SKM-1 (cell line): ENCODE data around the gene PDGFC.

Source experiments
- DNase-seq: peaks from one replicate; lab custom pipeline; 2025; ENCODE audit not compliant: unreplicated experiment; lab: John Stamatoyannopoulos, UW

PDGFC gene

GRCh38 chr4:156971676-156972378 lies at the start of gene PDGFC:
Gene PDGFC (minus strand): TSS chr4:156971799. CDS start chr4:156970903, 896 bp downstream.
- peak; percentile 61 for DNase-seq

- no peak for DNase-seq
Observed at GRCh38 chr4:157020882-157021281, 49.3 kb upstream of the PDGFC start.

GRCh38 chr4:157018920-157019490 lies 47.4 kb upstream of the PDGFC start:
- no peak for DNase-seq

GRCh38 chr4:157014621-157015591 lies 43.3 kb upstream of the PDGFC start:
- DNase-seq: no peak

- no peak for DNase-seq
Observed at GRCh38 chr4:157013656-157014055, 42.1 kb upstream of the PDGFC start.

- DNase-seq: no peak
Observed at GRCh38 chr4:157012781-157013180, 41.2 kb upstream of the PDGFC start.

GRCh38 chr4:157012296-157012695 lies 40.7 kb upstream of the PDGFC start:
- DNase-seq: no peak

- no peak for DNase-seq
Observed at GRCh38 chr4:157010630-157011029, 39.0 kb upstream of the PDGFC start.

GRCh38 chr4:157005831-157006230 lies 34.2 kb upstream of the PDGFC start:
- no peak for DNase-seq

GRCh38 chr4:157005193-157005592 lies 33.6 kb upstream of the PDGFC start:
- no peak for DNase-seq

GRCh38 chr4:157004279-157005161 lies 32.9 kb upstream of the PDGFC start:
- DNase-seq: no peak

GRCh38 chr4:156999175-156999517 lies 27.5 kb upstream of the PDGFC start:
- DNase-seq: no peak

GRCh38 chr4:156998500-156999174 lies 27.0 kb upstream of the PDGFC start:
- no peak for DNase-seq

GRCh38 chr4:156992943-156993342 lies 21.3 kb upstream of the PDGFC start:
- no peak for DNase-seq

- no peak for DNase-seq
Observed at GRCh38 chr4:156991161-156991560, 19.6 kb upstream of the PDGFC start.

- DNase-seq: no peak
Observed at GRCh38 chr4:156983366-156983765, 11.8 kb upstream of the PDGFC start.

GRCh38 chr4:156981262-156981769 lies 9.7 kb upstream of the PDGFC start:
- no peak for DNase-seq

- no peak for DNase-seq
Observed at GRCh38 chr4:156977435-156978160, 6.0 kb upstream of the PDGFC start.

GRCh38 chr4:156976147-156976546 lies 4.5 kb upstream of the PDGFC start:
- DNase-seq: no peak
